Endothelial cell (in vitro differentiated cells): ENCODE measurements around the gene SNX25. TPM values are rescaled to one million over a fixed set of nuclear protein-coding genes. Genes with fewer than 3 reads are reported as not detected.

Experiments
- DNase-seq: peaks from one replicate; pipeline ENCODE4 v3.0.0; 2021; ENCODE audit warnings: low spot score
- H3K27ac Mint-ChIP-seq: one replicate; pipeline ENCODE4 v1.8.0; 2021; ENCODE audit warnings: mixed read lengths, inconsistent platforms; ENCODE audit not compliant: unreplicated experiment
- H3K27me3 Mint-ChIP-seq: one replicate; pipeline ENCODE4 v1.8.0; 2021; ENCODE audit warnings: mild to moderate bottlenecking, moderate library complexity, mixed read lengths, inconsistent platforms; ENCODE audit not compliant: unreplicated experiment
- H3K36me3 Mint-ChIP-seq: one replicate; pipeline ENCODE4 v1.8.0; 2021; ENCODE audit warnings: mild to moderate bottlenecking, low read depth, mixed read lengths, inconsistent platforms; ENCODE audit not compliant: unreplicated experiment
- H3K4me1 Mint-ChIP-seq: one replicate; pipeline ENCODE4 v1.8.0; 2021; ENCODE audit warnings: mild to moderate bottlenecking, mixed read lengths, inconsistent platforms; ENCODE audit not compliant: unreplicated experiment
- H3K4me3 Mint-ChIP-seq: one replicate; pipeline ENCODE4 v1.8.0; 2021; ENCODE audit warnings: mild to moderate bottlenecking, mixed read lengths, inconsistent platforms; ENCODE audit not compliant: unreplicated experiment
- H3K9me3 Mint-ChIP-seq: one replicate; pipeline ENCODE4 v1.8.0; 2021; ENCODE audit warnings: mixed read lengths, inconsistent platforms; ENCODE audit not compliant: unreplicated experiment
- CTCF ChIP-seq: fragments of 200-600 bp; sonication (generic); IDR thresholded peaks from one replicate; pipeline ENCODE4 v1.5.0; 2021; ENCODE audit warnings: antibody characterized with exemption; ENCODE audit not compliant: unreplicated experiment
- total RNA-seq: library from RNA; stranded (reverse); fragmentation: NEBNext Ultra II Directional; extraction: Animal tissue kit (Norgen Biotek cat#: 25700); gene quantifications from one replicate; pipeline ENCODE4 v1.2.1, GENCODE V29; 2021; ENCODE audit not compliant: unreplicated experiment

SNX25 gene
- total RNA-seq, 1 donor from 2014 or later = 19.3 TPM

DNA sequence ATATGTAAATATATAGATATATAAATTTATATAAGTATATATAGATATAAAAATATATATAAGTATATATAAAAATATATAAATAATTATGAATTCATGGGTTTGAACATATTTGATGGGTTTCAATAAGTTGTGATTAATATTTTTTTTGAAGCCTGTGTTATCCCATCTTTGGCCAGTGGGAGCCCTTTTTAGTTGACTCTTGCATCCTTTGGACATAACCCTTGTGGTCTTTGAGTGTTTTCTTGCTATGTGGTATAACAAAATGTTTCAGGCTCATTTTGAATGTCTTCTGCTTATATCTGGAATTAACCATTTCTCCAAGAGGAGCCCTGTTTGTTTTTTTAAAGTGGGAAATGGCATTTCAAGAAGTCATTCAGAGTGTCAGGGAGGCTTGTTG is 15.2 kb downstream of the SNX25 start:
- no peaks in the 10 kb centered on the region for H3K9me3 Mint-ChIP-seq
- H3K36me3 Mint-ChIP-seq = peaks cover 4% of the 10 kb centered on the region
- peaks cover 10% of the 10 kb centered on the region for H3K4me1 Mint-ChIP-seq
- peak; percentile 48 for TF ChIP-seq CTCF
- no peak for DNase-seq
- H3K27me3 Mint-ChIP-seq = no peaks in the 10 kb centered on the region
- H3K27ac Mint-ChIP-seq = no peak overlapping the region
- H3K4me3 Mint-ChIP-seq = no peak overlapping the region

DNA sequence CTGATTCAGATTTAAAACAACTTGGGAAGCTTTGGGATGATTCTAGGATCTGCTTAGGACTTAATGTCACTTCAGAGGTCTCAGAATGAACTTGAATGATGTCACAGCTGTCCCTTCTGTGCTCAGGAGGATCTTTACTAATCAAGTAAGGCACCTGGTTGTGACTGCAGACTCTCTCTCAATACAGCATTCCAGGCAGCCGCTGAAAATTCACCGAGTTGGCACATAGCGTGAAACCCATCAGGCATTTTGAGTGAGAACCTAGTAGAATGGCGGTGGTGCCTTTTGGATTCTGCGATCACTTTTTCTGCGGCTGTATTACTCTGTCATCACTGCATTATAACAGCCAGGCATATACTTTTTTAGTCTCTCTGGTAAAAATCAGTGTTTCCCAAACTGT is 16.5 kb downstream of the SNX25 start:
- H3K27me3 Mint-ChIP-seq = no peaks in the 10 kb centered on the region
- peaks cover 10% of the 10 kb centered on the region for H3K4me1 Mint-ChIP-seq
- TF ChIP-seq CTCF = no peak
- peaks cover 4% of the 10 kb centered on the region for H3K36me3 Mint-ChIP-seq
- DNase-seq = no peak
- H3K9me3 Mint-ChIP-seq = no peaks in the 10 kb centered on the region
- H3K27ac Mint-ChIP-seq = no peak overlapping the region
- H3K4me3 Mint-ChIP-seq = no peak overlapping the region

DNA sequence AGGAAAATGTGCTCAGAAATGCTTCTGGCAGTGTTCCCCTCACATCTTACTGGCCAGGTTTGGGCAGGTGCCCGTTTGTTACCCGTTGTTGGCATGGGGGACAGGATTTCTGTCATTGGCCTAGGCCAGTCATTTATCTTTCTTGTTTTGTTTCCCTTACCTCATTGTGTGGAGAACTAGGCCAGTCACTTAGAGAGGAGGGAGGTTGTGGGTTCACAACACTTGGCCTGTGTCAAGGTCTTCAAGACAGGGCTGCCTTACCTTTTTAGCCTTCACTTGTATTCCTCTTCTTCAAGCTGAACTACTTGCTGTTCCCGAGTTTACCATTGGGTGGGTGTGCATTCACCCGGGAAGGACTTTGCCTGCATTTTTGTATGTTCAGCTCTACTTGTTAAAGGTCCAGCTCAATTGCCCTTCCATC is 17.7 kb downstream of the SNX25 start:
- Mint-ChIP-seq H3K27ac (no peak overlapping the region), H3K4me3 (no peak overlapping the region), H3K27me3 (no peaks in the 10 kb centered on the region), H3K4me1 (peaks cover 5% of the 10 kb centered on the region), H3K9me3 (no peaks in the 10 kb centered on the region), H3K36me3 (no peaks in the 10 kb centered on the region)
- TF ChIP-seq CTCF = no peak
- DNase-seq = no peak

- Mint-ChIP-seq H3K27ac (no peak overlapping the region), H3K4me3 (no peak overlapping the region), H3K27me3 (no peaks in the 10 kb centered on the region), H3K36me3 (no peaks in the 10 kb centered on the region), H3K4me1 (peaks cover 5% of the 10 kb centered on the region), H3K9me3 (no peaks in the 10 kb centered on the region)
- no peak for TF ChIP-seq CTCF
- DNase-seq = no peak
These were observed 18.4 kb downstream of the SNX25 start for GRCh38 chr4:185227713-185228278.

DNA sequence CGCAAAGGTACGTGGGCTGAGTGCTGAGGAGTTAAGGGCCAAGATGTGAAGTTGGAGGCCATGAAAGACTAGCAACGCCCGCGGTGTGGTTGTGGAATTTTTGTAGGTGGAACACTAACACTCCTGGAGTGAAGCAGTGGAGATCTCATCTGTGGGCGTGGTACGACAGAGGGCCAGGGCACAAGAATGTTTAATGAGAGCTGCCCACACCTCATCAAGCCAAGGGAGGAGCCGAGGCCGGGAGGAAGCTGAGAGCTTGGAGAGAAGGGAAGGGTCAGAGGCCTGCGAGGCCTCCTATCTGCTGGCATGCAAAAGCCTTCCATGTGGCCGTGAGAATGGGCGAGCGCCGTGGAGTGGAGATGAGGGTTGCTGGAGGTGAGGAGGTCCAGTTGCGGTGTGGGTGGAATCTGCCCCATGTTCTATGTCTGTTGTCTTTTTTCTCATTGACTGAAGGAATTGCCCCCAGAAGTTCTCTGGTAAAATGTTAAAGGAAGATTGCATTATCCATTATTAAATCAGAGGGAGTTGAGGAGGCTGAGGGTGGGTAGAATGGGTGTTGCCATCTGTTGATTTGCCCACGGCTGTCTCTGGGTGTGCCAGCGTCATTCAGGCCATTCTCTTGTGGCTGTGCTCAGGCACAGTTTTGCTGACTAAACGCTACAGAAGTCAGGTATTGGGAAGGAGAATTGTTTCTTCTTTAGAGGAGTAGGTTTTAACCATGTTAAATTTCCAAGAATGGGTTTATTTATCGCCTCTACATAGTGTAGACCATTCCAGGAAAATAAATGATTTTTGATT is 19.8 kb downstream of the SNX25 start:
- H3K36me3 Mint-ChIP-seq = no peaks in the 10 kb centered on the region
- H3K4me3 Mint-ChIP-seq = no peak overlapping the region
- no peaks in the 10 kb centered on the region for H3K27me3 Mint-ChIP-seq
- DNase-seq = no peak
- H3K27ac Mint-ChIP-seq = no peak overlapping the region
- H3K9me3 Mint-ChIP-seq = no peaks in the 10 kb centered on the region
- H3K4me1 Mint-ChIP-seq = peaks cover 5% of the 10 kb centered on the region
- no peak for TF ChIP-seq CTCF
